Stimulated activated CD4-positive, alpha-beta T cell treated with anti-CD3 and anti-CD28 coated beads, TNF-alpha, amount 100 ng/mL, for 48 hours (primary cell): ENCODE data around the gene SULT4A1.

Experiments
- DNase-seq, 3 donors: peaks; one replicate each; pipeline ENCODE4 v3.0.0-alpha.2; 2020; ENCODE audit warnings: low read depth in 3 of 3

SULT4A1 gene

DNA sequence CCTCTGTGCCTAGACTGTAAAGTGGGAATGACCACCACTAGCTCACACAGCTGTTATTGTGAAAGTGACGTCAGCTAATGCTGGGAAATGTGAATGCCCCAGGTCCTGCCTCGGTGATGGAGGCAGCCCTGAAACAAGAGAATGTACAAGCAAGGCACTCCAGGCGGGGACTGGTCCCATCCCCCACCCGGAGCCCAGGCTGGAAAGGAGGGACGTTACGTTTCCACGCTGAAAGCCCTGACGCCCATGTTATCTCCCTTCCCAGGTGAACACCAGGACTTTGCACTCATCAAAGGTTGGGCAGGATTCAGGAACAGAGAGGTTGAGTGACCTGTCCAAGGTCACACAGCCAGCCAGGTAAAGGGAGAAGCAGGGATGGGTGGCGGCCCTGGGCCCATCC, 784 bp downstream of the SULT4A1 start:
- no peak for DNase-seq

- DNase-seq, result no peak
Measured at GRCh38 chr22:43860831-43861230, 1.5 kb downstream of the SULT4A1 start.

- DNase-seq, result no peak
Measured at GRCh38 chr22:43860126-43860525, 2.2 kb downstream of the SULT4A1 start.

GRCh38 chr22:43859621-43860020, 2.7 kb downstream of the SULT4A1 start:
- DNase-seq, result no peak

GRCh38 chr22:43859176-43859575, 3.1 kb downstream of the SULT4A1 start:
- no peak for DNase-seq

DNA sequence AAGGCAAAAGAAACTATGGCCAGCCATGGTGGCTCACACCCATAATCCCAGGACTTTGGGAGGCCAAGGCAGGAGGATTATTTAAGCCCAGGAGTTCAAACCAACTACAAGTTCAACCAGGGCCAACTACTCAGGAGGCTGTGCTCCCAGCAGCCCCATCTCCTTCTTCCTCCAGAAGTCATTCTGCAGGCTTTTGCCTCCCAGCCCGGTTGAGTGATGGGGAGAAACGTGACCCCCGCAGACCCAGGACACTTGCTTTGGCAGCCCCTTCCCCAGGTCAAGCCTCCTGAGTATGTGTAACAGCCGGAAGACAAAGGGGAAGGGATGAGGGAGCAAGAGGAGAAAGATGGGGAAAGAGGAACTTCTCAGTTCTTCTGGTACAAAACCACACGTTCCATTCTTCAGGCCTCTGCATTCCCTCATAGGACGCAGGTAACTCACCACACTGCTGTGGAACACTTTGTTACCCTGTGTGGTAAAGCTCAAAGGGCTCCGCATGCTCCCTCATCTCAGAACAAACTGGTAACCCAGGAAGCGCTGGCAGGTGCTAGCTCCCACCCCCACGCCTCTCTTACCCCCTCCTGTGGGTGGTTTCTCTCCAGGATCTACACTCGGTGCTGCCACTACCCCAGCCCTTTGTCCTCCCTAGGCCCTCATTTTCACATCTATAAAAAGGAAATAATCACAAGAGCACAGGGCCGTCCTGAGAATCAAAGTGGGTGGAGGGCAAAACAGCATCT, 4.0 kb downstream of the SULT4A1 start:
- no peak for DNase-seq

DNA sequence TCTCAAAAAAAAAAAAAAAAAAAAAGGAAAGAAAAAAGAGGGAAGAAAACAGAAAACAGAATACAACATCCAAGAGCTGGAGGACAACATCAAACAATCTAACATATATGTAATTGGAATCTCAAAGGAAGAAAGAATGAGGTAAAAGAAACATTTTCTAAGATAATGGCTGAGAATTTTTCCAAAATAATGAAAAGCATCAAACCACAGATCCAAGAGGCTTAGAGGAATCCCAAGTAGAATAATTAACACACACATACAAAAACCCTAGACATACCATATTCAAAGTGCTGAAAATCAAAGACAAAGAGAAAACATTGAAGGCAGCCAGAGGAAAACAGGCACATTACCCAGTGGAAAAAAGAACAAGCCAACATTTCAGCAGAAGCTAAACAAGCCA, 4.9 kb downstream of the SULT4A1 start:
- no peak for DNase-seq

GRCh38 chr22:43855431-43855830, 6.9 kb downstream of the SULT4A1 start:
- no peak for DNase-seq

DNA sequence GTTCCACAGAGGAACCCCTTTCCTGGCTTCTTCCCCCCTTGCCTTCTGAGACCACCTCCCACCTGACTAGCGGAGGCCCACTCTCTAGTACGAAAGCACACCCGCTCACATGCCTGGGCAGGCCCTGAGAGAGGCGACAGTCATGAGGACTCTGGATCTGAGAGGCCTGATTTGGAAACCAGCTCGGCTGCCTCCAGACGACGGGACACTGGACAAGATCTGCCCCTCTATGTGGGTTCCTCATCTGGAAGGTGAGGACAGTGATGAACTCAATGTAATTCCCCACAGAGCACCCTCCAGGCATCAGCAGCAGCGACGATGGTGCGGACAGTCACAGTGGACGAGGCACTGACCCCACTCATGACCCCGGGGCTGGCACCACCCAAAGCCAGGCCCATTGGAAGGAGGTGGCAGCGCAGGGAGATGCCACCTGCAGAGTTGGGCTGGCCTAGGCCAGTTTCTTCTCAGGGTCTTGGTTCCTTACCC, 7.5 kb downstream of the SULT4A1 start:
- DNase-seq, result no peak

DNA sequence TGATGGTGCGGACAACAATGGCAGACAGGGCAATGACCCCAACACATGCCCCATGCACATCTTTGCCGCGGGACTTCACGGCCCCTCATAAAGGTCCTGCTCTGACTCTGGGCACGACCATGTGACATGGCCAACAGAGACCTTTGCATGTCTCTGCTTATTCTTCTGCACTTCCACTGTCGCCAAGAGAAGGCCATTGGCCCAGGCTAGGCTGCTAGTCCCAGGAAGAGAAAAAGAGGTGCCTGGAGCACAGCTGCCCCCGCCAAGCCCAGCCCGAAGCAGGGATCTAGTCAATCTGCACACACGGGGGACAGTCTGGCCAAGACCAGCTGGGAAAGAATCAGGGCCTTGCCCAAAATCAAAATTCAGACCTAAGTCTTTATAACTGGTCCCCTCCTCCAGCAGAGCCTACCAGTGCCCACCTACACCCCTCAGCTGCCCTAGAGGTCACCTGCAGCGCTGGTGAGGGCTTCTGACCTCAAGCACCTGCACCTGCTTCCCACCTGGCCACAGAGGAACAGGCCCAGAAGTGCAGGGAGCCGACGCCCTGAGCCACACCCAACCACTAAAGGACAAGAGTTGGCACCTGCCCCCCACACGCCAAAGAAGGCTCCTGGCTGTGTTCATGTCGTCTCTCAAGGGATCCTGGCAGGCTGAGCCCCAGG, 8.1 kb downstream of the SULT4A1 start:
- DNase-seq, result no peak

DNA sequence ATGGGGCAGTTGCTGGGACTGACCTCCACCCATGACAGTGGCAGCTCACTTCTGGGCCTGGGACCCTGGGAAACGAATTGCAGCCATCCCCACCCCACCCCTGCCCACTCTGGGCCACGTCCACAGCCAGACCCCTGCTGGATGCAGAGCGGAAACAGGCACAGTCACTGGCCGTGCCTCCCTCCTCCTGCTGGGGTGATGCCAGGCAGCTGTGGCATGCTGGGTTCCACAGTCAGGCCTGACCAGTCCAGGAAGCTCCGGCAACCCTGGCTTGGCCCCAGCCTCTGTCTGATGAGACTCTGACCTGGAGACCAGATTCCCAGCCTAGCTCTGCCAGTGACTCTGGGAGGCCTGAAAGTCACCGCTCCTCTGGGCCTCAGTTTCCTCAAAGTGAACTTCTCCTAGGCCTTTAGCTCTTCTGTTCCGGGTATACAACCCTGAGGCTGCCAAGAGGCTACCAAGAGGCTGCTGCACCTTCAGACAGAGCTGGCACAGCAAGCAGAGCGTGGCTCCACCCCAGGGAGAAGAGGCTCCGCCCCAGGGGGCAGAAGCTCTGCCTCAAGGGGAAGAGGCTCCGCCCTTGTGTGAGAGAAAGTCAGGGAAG, 8.9 kb downstream of the SULT4A1 start:
- no peak for DNase-seq

DNA sequence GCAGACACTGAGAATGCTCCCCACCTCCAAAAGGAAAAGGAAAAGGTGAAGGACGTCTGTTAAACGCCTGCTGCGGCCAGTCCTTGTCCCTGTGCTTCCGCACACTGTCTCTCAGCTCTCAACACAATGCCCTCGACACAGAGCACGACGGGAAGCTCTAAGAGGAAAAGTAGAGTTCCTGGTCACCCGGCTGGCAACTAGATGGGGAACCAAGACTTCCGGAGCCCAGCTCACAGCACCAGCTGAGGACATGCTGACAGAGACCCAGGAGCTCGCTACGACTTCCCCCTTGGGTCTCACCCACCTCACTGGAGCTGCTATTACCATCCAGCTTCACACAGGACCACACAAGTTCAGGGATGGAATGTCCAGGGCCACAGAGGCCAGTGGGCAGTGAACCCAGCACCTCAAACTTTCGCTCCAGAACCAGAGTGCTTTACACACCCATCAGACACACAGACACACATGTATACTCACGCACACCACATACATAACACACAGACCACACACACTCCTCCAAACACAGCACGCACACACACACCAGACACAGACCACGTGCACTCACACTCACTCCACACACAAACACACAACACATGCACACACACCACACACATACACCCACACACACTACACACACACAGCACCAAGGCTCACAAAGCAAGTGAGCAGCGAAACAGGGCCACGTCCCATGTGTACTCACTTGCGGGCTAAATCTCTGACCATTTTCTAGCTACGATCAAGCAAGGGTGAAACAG, 9.6 kb downstream of the SULT4A1 start:
- no peak for DNase-seq

GRCh38 chr22:43851979-43852307, 10.4 kb downstream of the SULT4A1 start:
- DNase-seq, result no peak

GRCh38 chr22:43851058-43851978, 11.0 kb downstream of the SULT4A1 start:
- no peak for DNase-seq

GRCh38 chr22:43850529-43850928, 11.8 kb downstream of the SULT4A1 start:
- no peak for DNase-seq

DNA sequence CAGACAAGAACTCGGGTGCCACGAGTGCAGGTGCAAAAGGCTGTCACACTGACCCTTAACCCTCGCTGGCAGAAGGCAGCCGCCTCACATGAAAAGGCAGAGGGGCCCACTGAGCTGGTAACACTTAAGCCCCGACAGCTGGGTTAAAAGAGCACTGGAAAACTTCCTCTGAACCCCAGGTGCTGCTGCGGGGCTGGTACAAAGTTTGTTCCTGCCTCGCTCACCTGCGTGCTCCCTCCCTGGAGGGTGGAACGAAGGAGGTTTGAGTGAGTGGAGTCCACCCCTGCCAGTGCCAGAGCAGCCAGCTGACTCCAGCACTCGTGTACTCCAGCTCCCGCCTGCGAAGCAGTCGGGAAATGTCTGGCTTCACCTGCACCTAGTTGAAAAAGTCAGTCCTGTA, 12.6 kb downstream of the SULT4A1 start:
- DNase-seq, result no peak

- DNase-seq, result no peak
Measured at GRCh38 chr22:43848366-43849171, 13.7 kb downstream of the SULT4A1 start.

DNA sequence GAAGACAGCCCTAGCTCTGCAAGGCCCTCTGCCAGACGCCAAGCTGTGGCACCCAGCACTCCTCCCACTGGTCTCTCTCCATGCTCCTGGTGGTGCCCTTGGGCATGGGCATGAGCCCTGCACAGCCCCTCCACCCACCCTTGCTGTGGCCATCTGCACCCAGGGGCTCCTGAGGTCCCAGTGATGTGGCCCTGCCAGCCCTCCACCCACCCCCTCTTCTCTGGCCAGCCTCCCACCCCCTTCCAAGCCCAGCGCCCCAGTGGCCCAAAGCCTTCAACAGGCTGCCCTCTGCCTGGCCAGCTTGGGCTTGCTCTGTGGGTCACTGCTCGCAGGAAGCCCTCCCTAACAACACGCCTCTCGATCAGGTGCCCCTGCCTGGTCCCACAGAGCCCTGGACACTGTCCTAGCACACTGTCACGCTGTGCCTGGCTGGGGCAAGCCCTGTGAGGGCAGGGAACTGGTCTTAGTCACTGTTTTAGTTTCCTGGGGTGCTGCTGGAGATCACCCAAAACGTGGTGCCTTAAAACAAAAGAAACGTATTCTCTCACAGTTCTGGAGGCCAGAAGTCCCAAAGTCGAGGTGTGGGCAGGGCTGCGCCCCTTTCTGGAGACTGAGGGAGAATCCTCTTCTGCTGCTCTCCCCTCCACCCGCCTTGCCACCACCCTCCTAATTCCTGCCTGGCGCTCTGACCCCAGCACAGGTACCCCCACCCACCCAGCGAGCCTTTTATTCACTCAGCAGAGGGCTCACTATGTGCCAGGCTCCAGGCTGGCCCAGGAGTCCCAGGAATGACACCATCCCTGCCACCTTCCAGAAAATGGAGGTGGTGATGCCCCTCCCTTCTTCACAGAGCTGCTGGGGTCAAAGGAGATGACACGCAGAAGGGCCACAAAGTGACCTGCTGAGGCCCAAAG, 14.7 kb downstream of the SULT4A1 start:
- DNase-seq, result no peak

GRCh38 chr22:43846966-43847365, 15.3 kb downstream of the SULT4A1 start:
- DNase-seq, result no peak
